B cell (primary cell): ENCODE measurements around the gene DENND6A. TPM values are rescaled to one million over a fixed set of nuclear protein-coding genes. Genes with fewer than 3 reads are reported as not detected.
A peak's percentile ranks its signal among the peaks of the same experiment; 100 is the strongest.

Source experiments
- ATAC-seq: fragments of 200-7000 bp; cut with Tn5 transposase; one replicate; pipeline ENCODE4 v1.10.0; 2021; ENCODE audit warnings: low read depth, mild to moderate bottlenecking, moderate number of reproducible peaks, moderate library complexity
- CTCF ChIA-PET: fragments of 350-600 bp; sonication (Branson Sonifier 250); formaldehyde crosslinking; loops from one replicate; lab custom pipeline; 2021; ENCODE audit warnings: antibody characterized with exemption, inconsistent platforms; lab: Charles Lee
- POLR2A ChIA-PET: fragments of 350-600 bp; sonication (Branson Sonifier 250); formaldehyde crosslinking; loops from one replicate; lab custom pipeline; 2021; ENCODE audit warnings: antibody characterized with exemption; lab: Charles Lee
- DNase-seq: peaks from one replicate; pipeline ENCODE4 v3.0.0; 2013
- H2AFZ ChIP-seq: 2 replicates; pipeline ENCODE4 v1.6.1; 2012; ENCODE audit warnings: mild to moderate bottlenecking, low read depth, low read length; ENCODE audit not compliant: insufficient read depth, poor library complexity, severe bottlenecking
- H3K27ac ChIP-seq, 2 donors: 1 replicate in 1 of 2; 2 replicates in 1 of 2; pipeline ENCODE4 v1.5.1; 2012 to 2013; ENCODE audit warnings: low read length in 2 of 2, mild to moderate bottlenecking in 2 of 2, moderate library complexity in 1 of 2
- H3K27me3 ChIP-seq, 4 experiments: fragments of 200-600 bp in 1 of 4; sonication (generic) in 1 of 4; replicated peaks in 1 of 4; 1 replicate in 2 of 4; 2 replicates in 2 of 4; pipeline versions ENCODE4 v1.6.1 to v1.7.0; 2013 to 2016; ENCODE audit warnings: low read length in 3 of 4, mild to moderate bottlenecking in 2 of 4, mixed read lengths in 1 of 4, moderate library complexity in 1 of 4; ENCODE audit not compliant: insufficient read depth in 4 of 4, control insufficient read depth in 3 of 4; ENCODE audit errors: control extremely low read depth in 1 of 4
- H3K36me3 ChIP-seq, 2 experiments: replicated peaks in 1 of 2; 1 replicate in 1 of 2; 2 replicates in 1 of 2; pipeline versions ENCODE4 v1.6.1 to v1.7.1; 2013; ENCODE audit warnings: low read length in 1 of 2; ENCODE audit not compliant: insufficient read depth in 2 of 2, control insufficient read depth in 1 of 2; ENCODE audit errors: control extremely low read depth in 1 of 2, extremely low read depth in 1 of 2
- H3K4me1 ChIP-seq, 2 donors: fragments of 200-600 bp in 1 of 2; sonication (generic) in 1 of 2; 1 replicate in 1 of 2; 2 replicates in 1 of 2; pipeline versions ENCODE4 v1.5.1 to v1.6.1; 2013 to 2017; ENCODE audit warnings: low read length in 2 of 2; ENCODE audit not compliant: control insufficient read depth in 2 of 2, insufficient read depth in 2 of 2
- H3K4me2 ChIP-seq: replicated peaks from 2 replicates; pipeline ENCODE3; 2012; ENCODE audit warnings: mild to moderate bottlenecking, low read depth, low read length; ENCODE audit not compliant: poor library complexity, severe bottlenecking
- H3K4me3 ChIP-seq, 5 experiments: fragments of 200-600 bp in 1 of 5; sonication (generic) in 1 of 5; 1 replicate in 3 of 5; 2 replicates in 2 of 5; pipeline versions ENCODE4 v1.5.1 to v1.7.0; 2011 to 2016; ENCODE audit warnings: low read length in 4 of 5, mild to moderate bottlenecking in 4 of 5, low read depth in 2 of 5, control low read depth in 1 of 5, moderate library complexity in 1 of 5; ENCODE audit not compliant: insufficient read depth in 1 of 5; ENCODE audit errors: control extremely low read depth in 1 of 5, extremely low read depth in 1 of 5
- H3K79me2 ChIP-seq: fragments of 200-600 bp; sonication (generic); one replicate; pipeline ENCODE4 v1.6.0; 2016; ENCODE audit warnings: low read length; ENCODE audit not compliant: control insufficient read depth, insufficient read depth
- H3K9ac ChIP-seq: fragments of 200-600 bp; sonication (generic); 2 replicates; pipeline ENCODE4 v1.6.1; 2017; ENCODE audit warnings: mild to moderate bottlenecking, low read length, moderate library complexity
- H3K9me3 ChIP-seq, 3 donors: one replicate each; pipeline versions ENCODE4 v1.6.1 to v1.7.1; 2013; ENCODE audit warnings: low read length in 2 of 3; ENCODE audit not compliant: control insufficient read depth in 2 of 3, insufficient read depth in 1 of 3; ENCODE audit errors: control extremely low read depth in 1 of 3
- H4K20me1 ChIP-seq: 2 replicates; pipeline ENCODE4 v1.6.0; 2012; ENCODE audit warnings: mild to moderate bottlenecking, low read length; ENCODE audit not compliant: insufficient read depth, control insufficient read depth, poor library complexity, severe bottlenecking
- H3K27ac Mint-ChIP-seq: one replicate; pipeline ENCODE4 v1.8.0; 2021; ENCODE audit warnings: mixed read lengths
- H3K27me3 Mint-ChIP-seq: one replicate; pipeline ENCODE4 v1.8.0; 2021; ENCODE audit warnings: mixed read lengths
- H3K4me1 Mint-ChIP-seq: one replicate; pipeline ENCODE4 v1.8.0; 2021; ENCODE audit warnings: mixed read lengths
- H3K4me3 Mint-ChIP-seq: one replicate; pipeline ENCODE4 v1.8.0; 2021; ENCODE audit warnings: mixed read lengths
- H3K9me3 Mint-ChIP-seq: one replicate; pipeline ENCODE4 v1.8.0; 2022; ENCODE audit warnings: mixed read lengths; ENCODE audit not compliant: insufficient read depth
- EZH2 ChIP-seq: IDR thresholded peaks from 2 replicates; pipeline ENCODE4 v1.6.1; 2012; ENCODE audit warnings: borderline replicate concordance, low read depth, mild to moderate bottlenecking, moderate library complexity, low read length; ENCODE audit not compliant: insufficient read depth, poor library complexity, severe bottlenecking
- whole genome bisulfite sequencing: methylation state at CpG from one replicate; pipeline ENCODE4 v1.1.5; 2013; ENCODE audit warnings: missing lambda C conversion rate; ENCODE audit not compliant: insufficient coverage; 5-methylcytosine and 5-hydroxymethylcytosine counted together
- intact Hi-C: fragments of 100-400 bp; cut with micrococcal nuclease; formaldehyde crosslinking; loops from one replicate; pipeline ENCODE4 v1.10.0; 2022
- polyA plus RNA-seq: library from polyadenylated mRNA; depleted of rRNA; stranded (reverse); fragments of >200 nt; gene quantifications from 2 replicates; pipeline ENCODE4 v1.2.3, GENCODE V29; 2012
- total RNA-seq, 2 donors: library from RNA; stranded (reverse); fragments of 120-200 nt in 1 of 2; gene quantifications; 1 replicate in 1 of 2; 2 replicates in 1 of 2; pipeline versions ENCODE4 v1.2.3 to v1.2.4, GENCODE V29; 2013 to 2022
- TF ChIP-seq, protein P1 (sequence below): fragments of 200-600 bp; IDR thresholded peaks from one replicate; pipeline ENCODE4 v1.8.0; 2022; ENCODE audit warnings: antibody characterized with exemption, mild to moderate bottlenecking

Gene DENND6A
- total and polyA plus RNA-seq, 2 donors (not counting 1 experiment from before 2014, with no cell fraction given): 10.0 to 31.5 TPM

DNA sequence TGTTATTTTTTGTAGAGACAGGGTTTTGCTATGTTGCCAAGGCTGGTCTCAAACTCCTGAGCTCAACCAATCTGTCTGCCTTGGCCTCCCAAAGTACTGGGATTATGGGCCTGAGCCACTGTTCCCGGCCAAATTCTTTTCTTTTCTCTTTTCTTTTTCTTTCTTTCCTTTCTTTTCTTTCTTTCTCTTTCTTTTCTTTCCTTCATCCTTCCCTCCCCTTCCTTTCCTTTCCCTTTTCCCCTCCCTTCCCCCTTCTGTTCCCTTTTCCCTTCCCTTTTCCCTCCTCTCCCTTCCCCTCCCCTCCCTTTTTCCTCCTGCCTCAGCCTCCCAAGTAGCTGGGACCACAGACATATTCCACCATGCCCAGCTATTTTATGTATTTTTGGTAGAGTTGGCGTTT, 92.7 kb downstream of the DENND6A start:
- Histone ChIP-seq H3K4me3 (no peak overlapping the region), H3K4me1 (peaks cover 22 to 30% of the 10 kb centered on the region in 2 donors), H3K27ac (no peak overlapping the region), H3K27me3 (no peaks in the 10 kb centered on the region), H3K4me2 (no peak overlapping the region), H3K36me3 (peaks cover 2% of the 10 kb centered on the region in 2 experiments), H2AFZ (no peak overlapping the region), H4K20me1 (peaks cover 14% of the 10 kb centered on the region), H3K79me2 (peaks cover 39% of the 10 kb centered on the region), H3K9me3 (no peaks in the 10 kb centered on the region), H3K9ac (no peak overlapping the region)
- DNase-seq (no peak), ATAC-seq (no peak)
- WGBS: 100% methylated on average over 1 of the region's 2 CpGs
- intact Hi-C loops: no loop called here
- H3K27me3 Mint-ChIP-seq: no peaks in the 10 kb centered on the region
- CTCF ChIA-PET: no interaction called here
- TF ChIP-seq, protein P1, sequence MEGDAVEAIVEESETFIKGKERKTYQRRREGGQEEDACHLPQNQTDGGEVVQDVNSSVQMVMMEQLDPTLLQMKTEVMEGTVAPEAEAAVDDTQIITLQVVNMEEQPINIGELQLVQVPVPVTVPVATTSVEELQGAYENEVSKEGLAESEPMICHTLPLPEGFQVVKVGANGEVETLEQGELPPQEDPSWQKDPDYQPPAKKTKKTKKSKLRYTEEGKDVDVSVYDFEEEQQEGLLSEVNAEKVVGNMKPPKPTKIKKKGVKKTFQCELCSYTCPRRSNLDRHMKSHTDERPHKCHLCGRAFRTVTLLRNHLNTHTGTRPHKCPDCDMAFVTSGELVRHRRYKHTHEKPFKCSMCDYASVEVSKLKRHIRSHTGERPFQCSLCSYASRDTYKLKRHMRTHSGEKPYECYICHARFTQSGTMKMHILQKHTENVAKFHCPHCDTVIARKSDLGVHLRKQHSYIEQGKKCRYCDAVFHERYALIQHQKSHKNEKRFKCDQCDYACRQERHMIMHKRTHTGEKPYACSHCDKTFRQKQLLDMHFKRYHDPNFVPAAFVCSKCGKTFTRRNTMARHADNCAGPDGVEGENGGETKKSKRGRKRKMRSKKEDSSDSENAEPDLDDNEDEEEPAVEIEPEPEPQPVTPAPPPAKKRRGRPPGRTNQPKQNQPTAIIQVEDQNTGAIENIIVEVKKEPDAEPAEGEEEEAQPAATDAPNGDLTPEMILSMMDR: no peak
- no peak for TF ChIP-seq EZH2
- POLR2A ChIA-PET: interaction anchor here (0.7 kb wide), 1 partner anchor 153 kb away, joined by 6 read pairs; no protein-coding TSS in a partner anchor
- no peaks in the 10 kb centered on the region for H3K9me3 Mint-ChIP-seq
- H3K4me1 Mint-ChIP-seq: peaks cover 28% of the 10 kb centered on the region
- H3K27ac Mint-ChIP-seq: no peak overlapping the region
- no peak overlapping the region for H3K4me3 Mint-ChIP-seq

DNA sequence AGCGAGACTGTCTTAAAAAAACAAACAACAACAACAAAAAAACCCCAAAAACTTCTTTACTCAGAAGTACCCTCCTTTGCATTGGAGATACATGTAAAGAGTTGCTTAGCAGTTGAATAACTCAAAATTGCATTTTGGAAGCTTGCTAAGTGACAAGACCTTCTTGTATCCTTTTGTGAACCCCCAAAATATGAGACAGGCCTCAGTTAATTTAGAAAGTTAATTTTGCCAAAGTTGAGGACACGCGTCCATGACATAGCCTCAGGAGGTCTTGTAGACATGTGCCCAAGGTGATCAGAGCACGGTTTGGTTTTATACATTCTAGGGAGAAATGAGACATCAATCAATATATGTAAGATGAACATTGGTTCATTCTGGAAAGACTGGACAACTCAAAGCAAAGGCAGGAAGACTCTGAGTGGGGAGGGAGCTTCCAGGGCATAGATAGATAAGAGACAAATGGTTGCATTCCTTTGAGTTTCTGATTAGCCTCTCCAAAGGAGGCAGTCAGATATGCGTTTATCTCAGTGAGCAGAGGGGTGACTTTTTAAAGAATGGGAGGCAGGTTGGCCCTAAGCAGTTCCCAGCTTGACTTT, 94.0 kb downstream of the DENND6A start:
- H3K4me1 Mint-ChIP-seq: peaks cover 39% of the 10 kb centered on the region

More for the DNA sequence above, 94.0 kb downstream of the DENND6A start:
- H3K27ac ChIP-seq: peak overlapping the region; percentile 95 to 98
- H3K9ac ChIP-seq: peak overlapping the region; percentile 74
- H3K27me3 Mint-ChIP-seq: no peaks in the 10 kb centered on the region
- no peaks in the 10 kb centered on the region for H3K9me3 ChIP-seq
- 50% methylated on average over 1 of the region's 5 CpGs for WGBS
- ChIA-PET POLR2A (no interaction called here), CTCF (interaction anchor here (0.6 kb wide), 1 partner anchor 156 kb away, joined by 3 read pairs; no protein-coding TSS in a partner anchor)
- H3K4me1 ChIP-seq: peaks cover 29 to 30% of the 10 kb centered on the region in 2 donors
- H3K79me2 ChIP-seq: peaks cover 53% of the 10 kb centered on the region
- H3K27me3 ChIP-seq: no peaks in the 10 kb centered on the region
- peak overlapping the region; percentile 27 for H2AFZ ChIP-seq
- peak overlapping the region; percentile 38 to 78 (median 65) for H3K4me3 ChIP-seq
- H3K36me3 ChIP-seq: peaks cover 2% of the 10 kb centered on the region in 2 experiments
- DNase-seq (peak; percentile 27), ATAC-seq (no peak)
- no peaks in the 10 kb centered on the region for H3K9me3 Mint-ChIP-seq
- H4K20me1 ChIP-seq: peaks cover 14% of the 10 kb centered on the region
- no peak for TF ChIP-seq EZH2
- TF ChIP-seq, protein P1: no peak
- H3K4me3 Mint-ChIP-seq: peak overlapping the region; percentile 96
- peak overlapping the region; percentile 73 for H3K4me2 ChIP-seq
- peak overlapping the region; percentile 97 for H3K27ac Mint-ChIP-seq
- intact Hi-C loops: loop anchor here (10.0 kb wide), 1 partner anchor 424 kb away; no protein-coding TSS in a partner anchor
